Measurements from ENCODE around the gene RPS6KA1. TPM values are rescaled to one million over a fixed set of nuclear protein-coding genes. Genes with fewer than 3 reads are reported as not detected.

The RPS6KA1 gene
- total and polyA plus RNA-seq, 2 of the 8 experiments (the other 6 are each of a cell fraction or from before 2014, with no cell fraction given), result 44.3 to 55.0 TPM

DNA sequence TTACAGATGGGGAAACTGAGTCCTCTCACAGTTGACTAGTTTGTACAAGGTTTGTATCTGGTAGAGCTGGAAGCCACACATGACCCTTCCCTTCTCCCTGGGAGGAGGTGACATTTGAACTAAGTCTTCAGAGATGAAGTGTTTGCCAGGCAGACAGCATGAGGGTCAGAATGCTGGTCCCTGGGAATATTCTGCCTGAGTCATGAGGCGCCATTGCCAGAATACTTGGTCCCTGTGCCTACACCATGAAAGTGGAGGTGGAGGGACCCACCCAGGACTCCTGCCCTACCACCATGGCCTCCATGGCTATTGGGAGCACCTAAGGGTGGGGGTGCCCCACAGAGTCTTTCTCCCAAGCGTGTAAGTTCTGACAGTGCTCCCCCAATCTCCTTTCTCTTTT, 7.0 kb downstream of the RPS6KA1 start:
- Histone ChIP-seq H3K36me3 (ENCODE audit: control insufficient read depth in 2 of 4, insufficient read depth in 4 of 4, low read length in 3 of 4) (no peaks in the 10 kb centered on the region; a peak in 1 of 8 replicates), H4K20me1 (replicated peaks in 1 of 2; ENCODE audit: control insufficient read depth in 1 of 2, insufficient read depth in 2 of 2, low read length in 2 of 2) (peaks cover 19 to 23% of the 10 kb centered on the region in 2 experiments), H4K5ac (ENCODE audit: insufficient read length, low read depth, low read length) (no peak overlapping the region), H3K27ac (ENCODE audit: low read depth, low read length) (no peak overlapping the region), H2BK120ac (replicated peaks; ENCODE audit: low read depth, low read length) (no peak overlapping the region), H3K9me3 (ENCODE audit: insufficient read depth in 2 of 2, low read depth in 1 of 2, low read length in 1 of 2) (no peaks in the 10 kb centered on the region), H2BK15ac (ENCODE audit: low read length) (no peak overlapping the region), H3K79me2 (ENCODE audit: control insufficient read depth in 1 of 2, insufficient read depth in 2 of 2, low read length in 2 of 2) (peaks cover 0 to 35% of the 10 kb centered on the region in 2 experiments; a peak in 2 of 4 replicates), H3K4me2 (ENCODE audit: insufficient read depth in 1 of 2, low read depth in 2 of 2, low read length in 2 of 2) (no peak overlapping the region), H3K27me3 (replicated peaks in 1 of 4; ENCODE audit: control insufficient read depth in 3 of 4, extremely low read depth in 1 of 4, insufficient read depth in 3 of 4, low read length in 3 of 4) (no peaks in the 10 kb centered on the region), H3K4me3 (ENCODE audit: extremely low read depth in 1 of 4, insufficient read depth in 2 of 4, low read depth in 3 of 4, low read length in 4 of 4) (no peak overlapping the region), H4K8ac (ENCODE audit: extremely low read depth, insufficient read depth, low read length) (no peak overlapping the region), H2BK5ac (ENCODE audit: low read depth, low read length) (no peak overlapping the region), H3K56ac (replicated peaks; ENCODE audit: insufficient read length, low read depth, low read length) (no peak overlapping the region), H2AFZ (ENCODE audit: low read length) (no peak overlapping the region), H3K23ac (ENCODE audit: insufficient read length) (no peak overlapping the region), H3K79me1 (ENCODE audit: low read depth, low read length) (peaks cover 10% of the 10 kb centered on the region), H2AK5ac (ENCODE audit: low read depth, low read length) (no peak overlapping the region), H3K9ac (replicated peaks in 1 of 4; ENCODE audit: extremely low read depth in 1 of 4, low read depth in 3 of 4, low read length in 3 of 4) (no peak overlapping the region), H4K91ac (replicated peaks; ENCODE audit: insufficient read length, low read length) (no peak overlapping the region), H3K4ac (replicated peaks; ENCODE audit: insufficient read length, low read depth, low read length) (no peak overlapping the region), H3K23me2 (ENCODE audit: low read depth, low read length) (peaks cover 1% of the 10 kb centered on the region; the same call in 1 of the 2 replicates), H3K18ac (ENCODE audit: extremely low read depth, low read length) (no peak overlapping the region), H2BK12ac (ENCODE audit: low read depth, low read length) (no peak overlapping the region), H2BK20ac (ENCODE audit: low read length) (no peak overlapping the region), H3K4me1 (replicated peaks in 1 of 4; ENCODE audit: control insufficient read depth in 3 of 4, insufficient read depth in 4 of 4, low read length in 3 of 4) (peaks cover 3 to 11% (median 8%) of the 10 kb centered on the region in 4 experiments), H3K14ac (ENCODE audit: insufficient read length) (no peak overlapping the region)
- CTCF ChIA-PET (ENCODE audit: partially characterized antibody), result interaction anchor here (0.6 to 6.3 kb wide), 3 partner anchors 17 to 344 kb away, joined by 3 to 81 read pairs (median 11); no protein-coding TSS in a partner anchor
- DNase-seq (ENCODE audit: low read depth in 1 of 2, low spot score in 2 of 2) (no peak), FAIRE-seq (no peak)
- POLR2A ChIA-PET (ENCODE audit: partially characterized antibody), result interaction anchor here (0.9 kb wide), 1 partner anchor 23 kb away, joined by 3 read pairs; no protein-coding TSS in a partner anchor
- TF ChIP-seq CREB1 (IDR thresholded peaks at IDR 0.05), result no peak
- TF ChIP-seq RAD21 (IDR thresholded peaks at IDR 0.05 in 1 of 2, conservative IDR thresholded peaks at IDR 0.05 in 1 of 2; ENCODE audit: low read depth in 2 of 2, low read length in 2 of 2), result no peak
- TF ChIP-seq FOSL1 (IDR thresholded peaks at IDR 0.05; ENCODE audit: insufficient read depth, low read depth, low read length), result no peak
- no peak for TF ChIP-seq SP2 (IDR thresholded peaks at IDR 0.05; ENCODE audit: low read length)
- TF ChIP-seq RXRA (IDR thresholded peaks at IDR 0.05; ENCODE audit: insufficient read depth, low read depth, low read length), result no peak
- TF ChIP-seq GABPA (IDR thresholded peaks at IDR 0.05; ENCODE audit: borderline replicate concordance, insufficient read depth, low read length), result no peak
- TF ChIP-seq RNF2 (IDR thresholded peaks at IDR 0.05; ENCODE audit: borderline replicate concordance, low read depth, low read length, missing control alignments, poor library complexity, severe bottlenecking), result no peak
- no peak for TF ChIP-seq HDAC2 (IDR thresholded peaks at IDR 0.05; ENCODE audit: borderline replicate concordance in 1 of 2, low read depth in 2 of 2, low read length in 2 of 2)
- no peak for TF ChIP-seq KDM1A (IDR thresholded peaks at IDR 0.05; ENCODE audit: borderline replicate concordance, low read length)
- no peak for TF ChIP-seq TEAD4 (IDR thresholded peaks at IDR 0.05; ENCODE audit: low read depth, low read length)
- 92% methylated on average over 2 of the region's 2 CpGs; no CpG with 5 or more reads in 1 of the 2 experiments for WGBS, 2 experiments (ENCODE audit: extremely low coverage in 1 of 2, insufficient coverage in 1 of 2, insufficient read length in 1 of 2, insufficient replicate concordance in 2 of 2, low coverage in 1 of 2, low lambda C conversion rate in 2 of 2, missing lambda C conversion rate in 1 of 2)

Measured in H1 (cell line).